Activated CD8-positive, alpha-beta memory T cell treated with anti-CD3 and anti-CD28 coated beads for 4 hours (primary cell): Measurements from ENCODE around the gene ZNF496.

Experiments
- DNase-seq, 2 donors: peaks; one replicate each; pipeline ENCODE4 v3.0.0-alpha.2; 2020; ENCODE audit warnings: low read depth in 2 of 2

The ZNF496 gene

GRCh38 chr1:247328311-247328710 lies 3.4 kb downstream of the ZNF496 start:
- no peak for DNase-seq

GRCh38 chr1:247326411-247327130 lies 5.1 kb downstream of the ZNF496 start:
- no peak for DNase-seq

- DNase-seq: no peak
These were observed 6.7 kb downstream of the ZNF496 start for GRCh38 chr1:247324923-247325322.

GRCh38 chr1:247324204-247324787 lies 7.4 kb downstream of the ZNF496 start:
- no peak for DNase-seq

GRCh38 chr1:247322849-247323586 lies 8.6 kb downstream of the ZNF496 start:
- no peak for DNase-seq

- DNase-seq: no peak
These were observed 9.2 kb downstream of the ZNF496 start for GRCh38 chr1:247322442-247322841.

- no peak for DNase-seq
These were observed 14.0 kb downstream of the ZNF496 start for GRCh38 chr1:247317702-247318101.

GRCh38 chr1:247316590-247317197 lies 15.0 kb downstream of the ZNF496 start:
- DNase-seq: no peak

GRCh38 chr1:247304031-247304430 lies 27.6 kb downstream of the ZNF496 start:
- DNase-seq: no peak

GRCh38 chr1:247303216-247303615 lies 28.5 kb downstream of the ZNF496 start:
- DNase-seq: no peak

GRCh38 chr1:247301176-247301540 lies 30.5 kb downstream of the ZNF496 start:
- no peak for DNase-seq

- no peak for DNase-seq
These were observed 31.0 kb downstream of the ZNF496 start for GRCh38 chr1:247300491-247301175.

- no peak for DNase-seq
These were observed 31.8 kb downstream of the ZNF496 start for GRCh38 chr1:247299723-247300381.

GRCh38 chr1:247298701-247299100 lies 33.0 kb downstream of the ZNF496 start:
- DNase-seq: no peak

- no peak for DNase-seq
These were observed 33.6 kb downstream of the ZNF496 start for GRCh38 chr1:247298124-247298481.

- no peak for DNase-seq
These were observed 34.2 kb downstream of the ZNF496 start for GRCh38 chr1:247297263-247298123.

- no peak for DNase-seq
These were observed 35.0 kb downstream of the ZNF496 start for GRCh38 chr1:247296599-247297180.

GRCh38 chr1:247295746-247296145 lies 35.9 kb downstream of the ZNF496 start:
- DNase-seq: no peak

GRCh38 chr1:247295274-247295684 lies 36.4 kb downstream of the ZNF496 start:
- no peak for DNase-seq

GRCh38 chr1:247294282-247294681 lies 37.4 kb downstream of the ZNF496 start:
- no peak for DNase-seq
